Activated CD8-positive, alpha-beta T cell treated with anti-CD3 and anti-CD28 coated beads for 36 hours (primary cell): ENCODE data around the gene SLC5A5. TPM values are rescaled to one million over a fixed set of nuclear protein-coding genes. Genes with fewer than 3 reads are reported as not detected.

Experiments used
- ATAC-seq: fragments of 200-7000 bp; cut with Tn5 transposase; one replicate; pipeline ENCODE4 v1.10.0; 2021; ENCODE audit warnings: mild to moderate bottlenecking, moderate library complexity
- CTCF ChIA-PET: fragments of 350-600 bp; sonication (Branson Sonifier 250); formaldehyde crosslinking; loops from one replicate; lab custom pipeline; 2021; ENCODE audit warnings: antibody characterized with exemption; lab: Charles Lee
- POLR2A ChIA-PET: fragments of 350-600 bp; sonication (Branson Sonifier 250); formaldehyde crosslinking; loops from one replicate; lab custom pipeline; 2021; ENCODE audit warnings: antibody characterized with exemption; lab: Charles Lee
- DNase-seq: peaks from one replicate; pipeline ENCODE4 v3.0.0-alpha.2; 2020
- H3K27ac Mint-ChIP-seq: one replicate; pipeline ENCODE4 v1.8.0; 2021; ENCODE audit warnings: mild to moderate bottlenecking, mixed read lengths
- H3K27me3 Mint-ChIP-seq: one replicate; pipeline ENCODE4 v1.8.0; 2021; ENCODE audit warnings: mixed read lengths
- H3K36me3 Mint-ChIP-seq: one replicate; pipeline ENCODE4 v1.8.0; 2021; ENCODE audit warnings: low read depth, mixed read lengths
- H3K4me1 Mint-ChIP-seq: one replicate; pipeline ENCODE4 v1.8.0; 2021; ENCODE audit warnings: low read depth, mixed read lengths
- H3K4me3 Mint-ChIP-seq: one replicate; pipeline ENCODE4 v1.8.0; 2021; ENCODE audit warnings: mild to moderate bottlenecking, moderate library complexity, mixed read lengths
- H3K9me3 Mint-ChIP-seq: one replicate; pipeline ENCODE4 v1.8.0; 2021; ENCODE audit warnings: mixed read lengths
- intact Hi-C: fragments of 100-400 bp; cut with micrococcal nuclease; formaldehyde crosslinking; loops from one replicate; pipeline ENCODE4 v1.10.0; 2022
- total RNA-seq, 2 experiments: library from RNA; stranded (reverse); gene quantifications; one replicate each; pipeline ENCODE4 v1.2.3, GENCODE V29; 2021
- TF ChIP-seq, protein P1 (sequence below): fragments of 200-600 bp; IDR thresholded peaks from one replicate; pipeline ENCODE4 v1.8.0; 2022; ENCODE audit warnings: antibody characterized with exemption, mild to moderate bottlenecking

SLC5A5 gene
- total RNA-seq, 2 experiments from 2014 or later = 0.87 to 0.99 TPM

DNA sequence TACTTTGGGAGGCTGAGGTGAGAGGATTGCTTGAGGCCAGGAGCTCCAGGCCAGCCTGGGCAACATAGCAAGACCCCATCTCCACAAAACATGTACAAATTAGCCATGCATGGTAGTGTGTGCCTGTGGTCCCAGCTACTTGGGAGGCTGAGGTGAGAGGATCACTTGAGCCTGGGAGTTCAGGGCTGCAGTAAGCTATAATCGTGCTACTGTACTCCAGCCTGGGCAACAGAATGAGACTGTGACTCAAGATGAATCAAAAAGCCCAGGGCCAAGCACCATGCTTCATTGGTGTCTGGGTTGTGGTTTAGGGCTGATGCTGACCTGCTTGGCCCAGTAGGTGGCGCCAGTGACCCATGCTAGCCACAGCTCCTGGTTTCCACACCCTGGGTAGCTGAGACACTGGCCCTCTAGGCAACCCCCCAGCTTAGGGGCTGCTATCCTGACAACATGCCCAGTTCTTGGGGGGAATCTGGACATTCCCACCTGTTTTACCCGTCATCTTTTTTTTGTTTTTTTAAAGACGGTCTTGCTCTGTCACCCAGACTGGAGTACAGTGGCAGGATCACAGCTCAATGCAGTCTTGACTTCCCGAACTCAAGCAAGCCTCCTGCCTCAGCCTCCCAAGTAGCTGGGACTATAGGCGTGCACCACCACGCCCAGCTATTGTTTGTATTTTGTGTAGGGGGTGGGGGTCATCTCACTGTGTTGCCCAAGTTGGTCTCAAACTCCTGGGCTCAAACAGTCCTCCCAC is 66.5 kb downstream of the SLC5A5 start:
- TF ChIP-seq, protein P1, sequence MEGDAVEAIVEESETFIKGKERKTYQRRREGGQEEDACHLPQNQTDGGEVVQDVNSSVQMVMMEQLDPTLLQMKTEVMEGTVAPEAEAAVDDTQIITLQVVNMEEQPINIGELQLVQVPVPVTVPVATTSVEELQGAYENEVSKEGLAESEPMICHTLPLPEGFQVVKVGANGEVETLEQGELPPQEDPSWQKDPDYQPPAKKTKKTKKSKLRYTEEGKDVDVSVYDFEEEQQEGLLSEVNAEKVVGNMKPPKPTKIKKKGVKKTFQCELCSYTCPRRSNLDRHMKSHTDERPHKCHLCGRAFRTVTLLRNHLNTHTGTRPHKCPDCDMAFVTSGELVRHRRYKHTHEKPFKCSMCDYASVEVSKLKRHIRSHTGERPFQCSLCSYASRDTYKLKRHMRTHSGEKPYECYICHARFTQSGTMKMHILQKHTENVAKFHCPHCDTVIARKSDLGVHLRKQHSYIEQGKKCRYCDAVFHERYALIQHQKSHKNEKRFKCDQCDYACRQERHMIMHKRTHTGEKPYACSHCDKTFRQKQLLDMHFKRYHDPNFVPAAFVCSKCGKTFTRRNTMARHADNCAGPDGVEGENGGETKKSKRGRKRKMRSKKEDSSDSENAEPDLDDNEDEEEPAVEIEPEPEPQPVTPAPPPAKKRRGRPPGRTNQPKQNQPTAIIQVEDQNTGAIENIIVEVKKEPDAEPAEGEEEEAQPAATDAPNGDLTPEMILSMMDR = peak; percentile 78
- no peaks in the 10 kb centered on the region for H3K27me3 Mint-ChIP-seq
- no peak overlapping the region for H3K4me3 Mint-ChIP-seq
- no peak overlapping the region for H3K27ac Mint-ChIP-seq
- DNase-seq = peak; percentile 91
- H3K4me1 Mint-ChIP-seq = peaks cover 8% of the 10 kb centered on the region
- intact Hi-C loops = loop anchor here (2.0 kb wide), 1 partner anchor 59 kb away; no protein-coding TSS in a partner anchor
- CTCF ChIA-PET = interaction anchor here (0.7 to 4.8 kb wide), 32 partner anchors 8 to 219 kb away, joined by 3 to 132 read pairs (median 4); partner anchors contain the start of genes ARRDC2, KCNN1, MAP1S and RPL18A
- ATAC-seq = peak; percentile 98
- no peaks in the 10 kb centered on the region for H3K9me3 Mint-ChIP-seq
- POLR2A ChIA-PET = interaction anchor here (1.0 to 2.8 kb wide), 4 partner anchors 57 to 75 kb away, joined by 3 to 9 read pairs (median 6); no protein-coding TSS in a partner anchor
- H3K36me3 Mint-ChIP-seq = peaks cover 28% of the 10 kb centered on the region

- Mint-ChIP-seq H3K4me1 (peaks cover 12% of the 10 kb centered on the region), H3K4me3 (no peak overlapping the region), H3K27ac (no peak overlapping the region), H3K27me3 (no peaks in the 10 kb centered on the region), H3K36me3 (peaks cover 28% of the 10 kb centered on the region), H3K9me3 (no peaks in the 10 kb centered on the region)
- intact Hi-C loops = no loop called here
- CTCF ChIA-PET = interaction anchor here (10.0 kb wide), 1 partner anchor 54 kb away, joined by 90 read pairs; no protein-coding TSS in a partner anchor
- TF ChIP-seq, protein P1 = no peak
- POLR2A ChIA-PET = interaction anchor here (1.6 kb wide), 1 partner anchor 57 kb away, joined by 4 read pairs; no protein-coding TSS in a partner anchor
- no peak for DNase-seq
- ATAC-seq = no peak
Measured at GRCh38 chr19:17942181-17942580, 70.4 kb downstream of the SLC5A5 start.

- DNase-seq (no peak), ATAC-seq (no peak)
- ChIA-PET CTCF (interaction anchor here (10.0 kb wide), 1 partner anchor 53 kb away, joined by 90 read pairs; no protein-coding TSS in a partner anchor), POLR2A (interaction anchor here (0.8 to 1.6 kb wide), 4 partner anchors 8 to 83 kb away, joined by 3 to 4 read pairs (median 3); no protein-coding TSS in a partner anchor)
- intact Hi-C loops = no loop called here
- H3K9me3 Mint-ChIP-seq = no peaks in the 10 kb centered on the region
- peaks cover 16% of the 10 kb centered on the region for H3K4me1 Mint-ChIP-seq
- H3K27ac Mint-ChIP-seq = no peak overlapping the region
- H3K36me3 Mint-ChIP-seq = peaks cover 24% of the 10 kb centered on the region
- TF ChIP-seq, protein P1 = no peak
- H3K27me3 Mint-ChIP-seq = no peaks in the 10 kb centered on the region
- no peak overlapping the region for H3K4me3 Mint-ChIP-seq
Measured at GRCh38 chr19:17942582-17943273, 71.0 kb downstream of the SLC5A5 start.

GRCh38 chr19:17943274-17944221 is 71.8 kb downstream of the SLC5A5 start:
- H3K36me3 Mint-ChIP-seq = peaks cover 19% of the 10 kb centered on the region
- DNase-seq (no peak), ATAC-seq (no peak)
- H3K4me1 Mint-ChIP-seq = peaks cover 17% of the 10 kb centered on the region
- CTCF ChIA-PET = interaction anchor here (10.0 kb wide), 1 partner anchor 52 kb away, joined by 90 read pairs; no protein-coding TSS in a partner anchor
- intact Hi-C loops = no loop called here
- no peaks in the 10 kb centered on the region for H3K27me3 Mint-ChIP-seq
- no peak overlapping the region for H3K4me3 Mint-ChIP-seq
- TF ChIP-seq, protein P1 = no peak
- POLR2A ChIA-PET = interaction anchor here (0.8 to 4.7 kb wide), 5 partner anchors 9 to 84 kb away, joined by 3 to 23 read pairs (median 3); partner anchors contain the start of gene CCDC124
- H3K9me3 Mint-ChIP-seq = no peaks in the 10 kb centered on the region
- no peak overlapping the region for H3K27ac Mint-ChIP-seq
